Measurements from ENCODE around the gene DAG1.

The DAG1 gene

DNA sequence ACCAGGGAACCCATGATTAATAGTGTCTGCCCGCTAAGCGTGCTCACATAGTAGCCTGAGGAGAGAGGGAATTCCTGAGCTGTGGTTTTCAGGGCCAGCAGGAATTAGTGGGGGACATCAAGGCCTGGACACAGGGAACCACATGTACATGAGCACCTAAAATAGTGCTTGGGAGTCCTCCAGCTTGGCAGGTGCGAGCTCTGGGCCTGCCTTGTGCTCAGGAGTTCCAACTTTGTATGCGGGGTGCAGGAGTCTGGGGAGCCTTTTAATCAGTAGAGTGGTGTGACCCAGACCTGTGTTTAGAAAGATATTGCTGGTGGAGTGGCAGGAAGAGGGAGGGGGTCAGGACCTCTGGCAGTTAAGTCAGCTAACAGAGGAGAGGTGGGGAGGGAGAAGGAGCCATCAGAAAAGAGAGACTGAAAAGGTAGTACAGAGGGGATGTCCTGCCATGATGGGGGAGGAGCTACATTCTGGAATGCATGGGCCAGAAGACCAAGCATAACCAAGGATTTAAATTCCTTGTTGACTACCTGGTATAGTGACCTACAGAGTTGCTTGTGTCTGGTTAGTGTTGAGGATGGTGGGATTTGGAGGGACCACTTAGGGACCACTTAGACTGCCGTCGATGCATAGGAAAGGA is 1.9 kb downstream of the DAG1 start:
- TF ChIP-seq, protein P1, sequence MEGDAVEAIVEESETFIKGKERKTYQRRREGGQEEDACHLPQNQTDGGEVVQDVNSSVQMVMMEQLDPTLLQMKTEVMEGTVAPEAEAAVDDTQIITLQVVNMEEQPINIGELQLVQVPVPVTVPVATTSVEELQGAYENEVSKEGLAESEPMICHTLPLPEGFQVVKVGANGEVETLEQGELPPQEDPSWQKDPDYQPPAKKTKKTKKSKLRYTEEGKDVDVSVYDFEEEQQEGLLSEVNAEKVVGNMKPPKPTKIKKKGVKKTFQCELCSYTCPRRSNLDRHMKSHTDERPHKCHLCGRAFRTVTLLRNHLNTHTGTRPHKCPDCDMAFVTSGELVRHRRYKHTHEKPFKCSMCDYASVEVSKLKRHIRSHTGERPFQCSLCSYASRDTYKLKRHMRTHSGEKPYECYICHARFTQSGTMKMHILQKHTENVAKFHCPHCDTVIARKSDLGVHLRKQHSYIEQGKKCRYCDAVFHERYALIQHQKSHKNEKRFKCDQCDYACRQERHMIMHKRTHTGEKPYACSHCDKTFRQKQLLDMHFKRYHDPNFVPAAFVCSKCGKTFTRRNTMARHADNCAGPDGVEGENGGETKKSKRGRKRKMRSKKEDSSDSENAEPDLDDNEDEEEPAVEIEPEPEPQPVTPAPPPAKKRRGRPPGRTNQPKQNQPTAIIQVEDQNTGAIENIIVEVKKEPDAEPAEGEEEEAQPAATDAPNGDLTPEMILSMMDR (IDR thresholded peaks at IDR 0.05), result no peak
- Histone ChIP-seq H3K4me3 (ENCODE audit: low read depth in 1 of 2, low read length in 1 of 2) (no peak overlapping the region), H3K9me3 (no peaks in the 10 kb centered on the region), H3K27me3 (no peaks in the 10 kb centered on the region), H3K36me3 (no peaks in the 10 kb centered on the region), H3K27ac (no peak overlapping the region), H3K4me1 (ENCODE audit: control insufficient read depth in 1 of 2, insufficient read depth in 1 of 2, low read depth in 1 of 2, low read length in 1 of 2) (peaks cover 23 to 28% of the 10 kb centered on the region in 2 experiments)

DNA sequence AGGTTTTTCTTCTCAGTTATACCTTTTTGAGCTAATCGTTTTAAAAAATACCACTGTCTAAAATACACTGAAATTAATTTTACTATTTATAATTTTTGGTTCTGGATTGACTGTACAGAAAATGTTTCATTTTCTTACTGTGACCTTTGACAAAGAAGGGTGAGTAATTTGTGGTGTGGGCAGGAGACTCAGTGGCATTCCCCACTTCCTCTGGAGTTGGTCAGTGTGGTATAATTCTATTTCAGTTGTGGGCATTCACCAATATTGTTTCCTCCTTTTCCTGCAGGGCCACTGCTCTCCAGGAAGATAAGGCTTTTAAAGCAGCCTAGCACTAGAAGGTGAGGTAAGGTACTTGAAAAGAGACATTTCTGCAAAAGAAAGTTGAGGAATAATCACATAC is 6.5 kb downstream of the DAG1 start:
- TF ChIP-seq, protein P1 (IDR thresholded peaks at IDR 0.05), result no peak
- Histone ChIP-seq H3K4me3 (ENCODE audit: low read depth in 1 of 2, low read length in 1 of 2) (no peak overlapping the region), H3K9me3 (no peaks in the 10 kb centered on the region), H3K4me1 (ENCODE audit: control insufficient read depth in 1 of 2, insufficient read depth in 1 of 2, low read depth in 1 of 2, low read length in 1 of 2) (peaks cover 2 to 4% of the 10 kb centered on the region in 2 experiments), H3K27me3 (no peaks in the 10 kb centered on the region), H3K36me3 (no peaks in the 10 kb centered on the region), H3K27ac (no peak overlapping the region)

DNA sequence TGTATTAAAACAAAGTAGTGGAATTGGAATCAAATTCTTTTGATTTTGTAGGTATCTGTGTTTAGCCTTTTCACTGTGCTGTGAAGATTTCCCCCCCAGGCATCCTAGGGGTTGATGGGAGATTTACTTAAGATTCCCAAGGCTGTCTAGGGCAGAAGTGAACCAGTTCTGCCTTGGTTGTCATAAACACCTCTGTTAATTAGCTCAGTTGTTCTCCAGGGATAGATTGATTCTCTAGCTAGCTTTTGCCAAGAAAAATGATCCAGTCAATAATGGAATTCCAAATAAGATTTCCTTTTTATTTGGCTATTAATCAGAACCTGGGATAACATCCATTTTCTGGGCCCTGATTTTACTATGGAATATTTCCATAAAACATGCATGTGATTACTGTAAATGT is 12.7 kb downstream of the DAG1 start:
- Histone ChIP-seq H3K27me3 (no peaks in the 10 kb centered on the region), H3K36me3 (no peaks in the 10 kb centered on the region), H3K9me3 (no peaks in the 10 kb centered on the region), H3K27ac (no peak overlapping the region), H3K4me1 (ENCODE audit: control insufficient read depth in 1 of 2, insufficient read depth in 1 of 2, low read depth in 1 of 2, low read length in 1 of 2) (no peaks in the 10 kb centered on the region), H3K4me3 (ENCODE audit: low read depth in 1 of 2, low read length in 1 of 2) (no peak overlapping the region)
- TF ChIP-seq, protein P1 (IDR thresholded peaks at IDR 0.05), result no peak

DNA sequence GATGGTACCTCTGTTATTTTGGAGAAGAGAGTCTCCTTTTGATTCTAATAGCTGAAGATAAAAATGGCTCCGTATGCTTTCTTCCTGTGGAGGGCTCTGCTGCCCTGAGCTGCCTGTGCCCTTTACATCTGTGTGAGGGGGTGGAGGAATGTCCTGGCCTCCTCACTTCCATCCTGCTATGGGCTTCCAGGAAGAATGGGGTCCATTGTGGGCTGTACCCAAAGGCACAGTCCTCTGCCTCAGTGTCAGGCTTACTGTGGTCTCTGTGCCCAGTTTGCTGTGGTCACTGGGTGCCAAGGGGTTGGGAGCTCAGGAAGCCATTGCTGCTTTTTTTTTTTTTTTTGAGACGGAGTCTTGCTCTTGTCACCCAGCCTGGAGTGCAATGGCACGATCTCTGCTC is 14.4 kb downstream of the DAG1 start:
- Histone ChIP-seq H3K36me3 (no peaks in the 10 kb centered on the region), H3K4me1 (ENCODE audit: control insufficient read depth in 1 of 2, insufficient read depth in 1 of 2, low read depth in 1 of 2, low read length in 1 of 2) (no peaks in the 10 kb centered on the region), H3K27ac (no peak overlapping the region), H3K4me3 (ENCODE audit: low read depth in 1 of 2, low read length in 1 of 2) (no peak overlapping the region), H3K27me3 (no peaks in the 10 kb centered on the region), H3K9me3 (no peaks in the 10 kb centered on the region)
- TF ChIP-seq, protein P1 (IDR thresholded peaks at IDR 0.05), result no peak

DNA sequence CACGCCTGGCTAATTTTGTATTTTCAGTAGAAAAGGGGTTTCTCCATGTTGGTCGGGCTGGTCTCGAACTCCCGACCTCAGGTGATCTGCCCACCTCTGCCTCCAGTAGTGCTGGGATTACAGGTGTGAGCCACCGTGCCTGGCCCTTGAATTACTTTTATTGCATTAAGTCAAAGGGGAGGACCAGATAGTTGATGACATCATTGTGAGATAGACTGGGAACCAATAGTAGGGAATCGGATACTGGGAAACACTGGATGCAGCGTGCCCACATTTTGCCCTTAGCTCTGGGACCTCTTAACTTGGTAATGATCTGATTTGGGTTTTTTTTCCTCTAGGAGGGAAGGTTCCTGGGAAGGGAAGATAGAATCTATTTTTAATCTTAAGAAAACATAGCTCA is 19.2 kb downstream of the DAG1 start:
- H3K27ac ChIP-seq, result no peak overlapping the region
- H3K27me3 ChIP-seq, result no peaks in the 10 kb centered on the region
- TF ChIP-seq, protein P1 (IDR thresholded peaks at IDR 0.05), result no peak

More for the DNA sequence above, 19.2 kb downstream of the DAG1 start:
- no peaks in the 10 kb centered on the region for H3K9me3 ChIP-seq
- H3K4me1 ChIP-seq (ENCODE audit: control insufficient read depth in 1 of 2, insufficient read depth in 1 of 2, low read depth in 1 of 2, low read length in 1 of 2), result no peaks in the 10 kb centered on the region
- H3K36me3 ChIP-seq, result no peaks in the 10 kb centered on the region
- no peak overlapping the region for H3K4me3 ChIP-seq (ENCODE audit: low read depth in 1 of 2, low read length in 1 of 2)

Measured in neutrophil (primary cell).